C4-2B (cell line): ENCODE measurements around the gene TLCD2.

Experiments
- H3K27ac ChIP-seq: fragments of 450-650 bp; 2 replicates; pipeline ENCODE4 v1.5.1; 2017
- CTCF ChIP-seq: fragments of 450-650 bp; conservative IDR thresholded peaks from 2 replicates; pipeline ENCODE4 v1.5.1; 2017; ENCODE audit warnings: mild to moderate bottlenecking
- ZFX ChIP-seq: fragments of 450-650 bp; IDR thresholded peaks from 2 replicates; pipeline ENCODE4 v1.6.1; 2017

The TLCD2 gene

GRCh38 chr17:1732833-1733321 is 22.7 kb upstream of the TLCD2 start:
- TF ChIP-seq CTCF (no peak), ZFX (no peak)
- no peak overlapping the region for H3K27ac ChIP-seq

- no peak overlapping the region for H3K27ac ChIP-seq
These were observed 22.2 kb upstream of the TLCD2 start for GRCh38 chr17:1732241-1732832.

GRCh38 chr17:1731194-1731506 is 21.0 kb upstream of the TLCD2 start:
- no peak for TF ChIP-seq ZFX
- TF ChIP-seq CTCF = no peak
- no peak overlapping the region for H3K27ac ChIP-seq

More at GRCh38 chr17:1732241-1732832, 22.2 kb upstream of the TLCD2 start:
- TF ChIP-seq CTCF = no peak
- TF ChIP-seq ZFX = no peak

- no peak for TF ChIP-seq ZFX
- no peak for TF ChIP-seq CTCF
- H3K27ac ChIP-seq = no peak overlapping the region
These were observed 20.4 kb upstream of the TLCD2 start for GRCh38 chr17:1730326-1731193.

GRCh38 chr17:1729966-1730325 is 19.8 kb upstream of the TLCD2 start:
- H3K27ac ChIP-seq = no peak overlapping the region
- TF ChIP-seq CTCF = no peak
- no peak for TF ChIP-seq ZFX

GRCh38 chr17:1727876-1728630 is 17.9 kb upstream of the TLCD2 start:
- no peak overlapping the region for H3K27ac ChIP-seq
- TF ChIP-seq CTCF (no peak), ZFX (no peak)
